Large intestine (tissue), 3 donors: ENCODE measurements around the gene BCDIN3D. TPM values are rescaled to one million over a fixed set of nuclear protein-coding genes. Genes with fewer than 3 reads are reported as not detected.
A peak's percentile ranks its signal among the peaks of the same experiment; 100 is the strongest.

ENCODE experiments used
- DNase-seq, 2 donors: peaks; one replicate each; pipeline versions ENCODE4 v3.0.0 to v3.0.0-alpha.2; 2013
- H3K27ac ChIP-seq: one replicate; pipeline ENCODE4 v1.5.1; 2013; ENCODE audit warnings: low read length
- H3K27me3 ChIP-seq: 2 replicates; pipeline ENCODE4 v1.6.1; 2013; ENCODE audit warnings: low read length; ENCODE audit not compliant: control insufficient read depth, insufficient read depth
- H3K36me3 ChIP-seq: 2 replicates; pipeline ENCODE4 v1.6.1; 2013; ENCODE audit warnings: low read length; ENCODE audit not compliant: control insufficient read depth, insufficient read depth
- H3K4me1 ChIP-seq: one replicate; pipeline ENCODE4 v1.6.1; 2013; ENCODE audit warnings: low read length; ENCODE audit not compliant: control insufficient read depth, insufficient read depth
- H3K4me3 ChIP-seq: one replicate; pipeline ENCODE4 v1.5.1; 2013; ENCODE audit warnings: low read length
- H3K9me3 ChIP-seq: one replicate; pipeline ENCODE4 v1.6.1; 2013; ENCODE audit warnings: mild to moderate bottlenecking, low read depth, low read length, moderate library complexity; ENCODE audit not compliant: control insufficient read depth
- WGBS: methylation state at CpG from one replicate; pipeline ENCODE4 v1.1.5; 2013; ENCODE audit warnings: low lambda C conversion rate; ENCODE audit not compliant: insufficient coverage; 5-methylcytosine and 5-hydroxymethylcytosine counted together
- polyA plus RNA-seq: library from polyadenylated mRNA; unstranded; fragments of 120-200 nt; gene quantifications from one replicate; pipeline ENCODE4 v1.2.1, GENCODE V29; 2013

The BCDIN3D gene
- polyA plus RNA-seq, 1 donor, result 6.1 TPM

DNA sequence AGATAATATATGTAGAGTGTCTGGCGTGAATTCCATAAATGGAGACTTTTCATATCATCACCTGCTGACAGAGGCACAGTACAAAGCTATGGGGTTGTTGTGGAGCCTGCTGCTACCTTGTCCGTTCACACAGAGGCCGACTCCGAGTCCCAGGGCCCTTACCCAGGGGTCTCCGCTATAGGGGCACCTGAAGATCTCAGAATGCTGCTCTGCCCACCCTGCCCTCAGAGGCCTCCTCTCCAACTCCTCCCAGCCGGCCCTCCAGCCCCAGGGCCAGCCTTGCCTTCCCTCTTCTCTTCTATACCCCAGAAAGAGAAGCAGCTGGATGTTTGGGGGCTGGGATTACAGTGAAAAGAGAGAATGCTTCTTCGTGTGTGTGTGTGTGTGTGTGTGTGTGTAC lies 36.0 kb downstream of the BCDIN3D start:
- peaks cover 28% of the 10 kb centered on the region for H3K36me3 ChIP-seq

DNA sequence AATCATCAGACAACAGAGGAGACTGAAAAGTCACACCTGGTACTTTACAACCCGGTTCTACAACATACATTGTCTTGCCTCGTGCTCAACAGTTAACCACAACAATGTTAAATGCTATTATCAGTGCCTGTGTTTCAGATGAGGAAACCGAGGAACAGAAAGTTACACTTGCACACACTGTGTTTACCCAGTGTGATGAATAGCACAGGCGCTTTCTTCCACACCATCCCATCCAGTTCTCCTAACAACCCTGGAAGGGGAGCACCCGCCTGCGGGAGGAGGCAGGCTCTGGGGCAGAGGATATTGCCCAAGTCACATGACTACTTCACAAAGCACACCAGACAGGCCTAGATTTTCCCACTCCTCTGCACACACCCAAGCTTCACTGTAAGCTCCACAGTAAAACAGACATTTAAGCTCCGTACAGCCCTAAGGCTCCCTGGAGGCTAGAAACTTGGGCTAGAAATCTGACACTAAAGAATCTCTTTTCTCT lies 36.5 kb downstream of the BCDIN3D start:
- Histone ChIP-seq H3K36me3 (peaks cover 32% of the 10 kb centered on the region), H3K4me1 (peaks cover 5% of the 10 kb centered on the region), H3K27me3 (no peaks in the 10 kb centered on the region), H3K4me3 (no peak overlapping the region), H3K27ac (no peak overlapping the region), H3K9me3 (no peaks in the 10 kb centered on the region)
- no peak for DNase-seq
- WGBS, result no CpG with 5 or more reads among the region's 7 CpGs

More for the DNA sequence above, 36.0 kb downstream of the BCDIN3D start:
- Histone ChIP-seq H3K4me1 (peaks cover 5% of the 10 kb centered on the region), H3K27ac (no peak overlapping the region), H3K27me3 (no peaks in the 10 kb centered on the region), H3K4me3 (no peak overlapping the region), H3K9me3 (no peaks in the 10 kb centered on the region)
- no CpG with 5 or more reads among the region's 7 CpGs for WGBS
- no peak for DNase-seq

DNA sequence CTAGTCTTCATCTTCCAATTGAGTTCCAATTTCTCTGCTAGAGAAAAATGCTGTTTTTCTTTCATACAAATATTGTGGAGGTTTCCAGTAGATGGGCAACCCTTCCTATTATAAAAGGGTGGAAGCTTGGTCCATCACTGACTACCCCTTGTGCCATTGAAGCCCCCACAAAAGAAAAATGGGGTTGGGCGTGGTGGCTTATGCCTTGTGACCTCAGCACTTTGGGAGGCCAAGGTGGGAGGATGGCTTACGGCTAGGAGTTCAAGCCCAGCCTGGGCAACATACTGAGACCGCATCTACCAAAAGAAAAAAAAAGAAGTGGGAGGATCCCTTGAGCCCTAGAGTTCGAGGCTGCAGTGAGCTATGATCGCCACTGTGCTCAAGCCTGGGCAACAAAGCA lies 37.5 kb downstream of the BCDIN3D start:
- H3K4me1 ChIP-seq, result peaks cover 12% of the 10 kb centered on the region
- no peak overlapping the region for H3K4me3 ChIP-seq
- no peaks in the 10 kb centered on the region for H3K9me3 ChIP-seq
- DNase-seq, result no peak
- no peak overlapping the region for H3K27ac ChIP-seq
- H3K27me3 ChIP-seq, result no peaks in the 10 kb centered on the region
- no CpG with 5 or more reads among the region's 5 CpGs for WGBS
- peaks cover 36% of the 10 kb centered on the region for H3K36me3 ChIP-seq

DNA sequence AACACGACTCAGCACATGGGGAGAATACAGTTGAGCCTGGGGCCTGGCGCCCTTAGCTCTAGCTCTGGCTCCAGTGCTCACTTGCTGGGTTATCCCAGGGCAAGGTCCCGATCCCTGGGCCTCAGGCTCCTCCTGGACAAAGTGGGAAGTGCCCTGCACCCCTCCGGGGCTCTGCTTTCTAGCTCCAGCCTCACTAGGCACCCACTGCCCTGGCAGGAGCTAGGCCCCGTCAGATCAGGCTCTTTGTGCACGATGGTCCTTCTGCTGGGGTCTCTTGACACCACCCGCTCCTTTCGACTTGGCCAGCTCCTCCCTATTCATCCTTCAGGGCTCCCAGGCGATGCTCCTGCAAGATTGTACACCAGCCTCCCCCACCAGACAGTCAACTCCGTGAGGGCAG lies 38.1 kb downstream of the BCDIN3D start:
- 100% methylated on average over 1 of the region's 10 CpGs for WGBS
- peaks cover 12% of the 10 kb centered on the region for H3K4me1 ChIP-seq
- H3K27ac ChIP-seq, result no peak overlapping the region
- peaks cover 36% of the 10 kb centered on the region for H3K36me3 ChIP-seq
- no peak overlapping the region for H3K4me3 ChIP-seq
- no peak for DNase-seq
- H3K27me3 ChIP-seq, result no peaks in the 10 kb centered on the region
- no peaks in the 10 kb centered on the region for H3K9me3 ChIP-seq

DNA sequence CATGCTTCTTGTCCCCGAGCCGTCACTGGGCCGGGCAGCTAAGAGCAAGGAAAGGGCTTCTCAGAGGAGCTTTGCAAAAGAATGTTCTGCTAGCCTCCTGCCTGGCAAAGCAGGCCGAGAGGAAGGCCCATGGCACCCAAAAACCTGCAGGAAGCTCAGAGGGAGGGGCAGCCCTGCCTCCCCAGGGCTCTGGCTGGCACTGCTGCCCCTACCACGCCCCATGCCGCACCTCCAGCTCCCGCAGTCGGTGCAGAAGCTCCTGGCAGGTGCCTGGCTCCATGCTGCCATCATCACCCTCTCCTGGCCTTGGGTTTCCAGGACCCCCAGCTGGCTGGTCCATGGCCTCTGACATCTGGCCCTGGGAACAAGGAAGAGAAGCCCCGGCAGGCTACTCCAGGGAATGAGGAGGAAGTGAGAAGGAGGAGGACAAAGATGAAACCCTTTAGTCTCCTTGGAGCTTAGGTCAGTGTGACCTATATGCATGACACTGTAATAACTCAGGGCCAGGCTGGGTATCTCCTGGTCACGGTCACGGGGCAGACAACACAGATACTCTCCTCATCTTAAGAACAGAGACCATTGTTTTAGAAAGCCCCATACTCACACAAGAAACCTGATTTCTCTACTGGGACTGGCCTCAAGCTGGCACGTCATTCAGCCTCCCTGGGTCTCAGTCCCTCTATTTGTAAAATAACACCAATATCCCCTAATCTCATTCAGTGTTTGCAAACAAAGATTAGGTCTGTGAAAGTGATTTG lies 39.0 kb downstream of the BCDIN3D start:
- Histone ChIP-seq H3K4me3 (no peak overlapping the region), H3K9me3 (no peaks in the 10 kb centered on the region), H3K4me1 (peaks cover 12% of the 10 kb centered on the region), H3K27me3 (no peaks in the 10 kb centered on the region), H3K36me3 (peaks cover 36% of the 10 kb centered on the region), H3K27ac (no peak overlapping the region)
- no peak for DNase-seq
- WGBS, result no CpG with 5 or more reads among the region's 12 CpGs

DNA sequence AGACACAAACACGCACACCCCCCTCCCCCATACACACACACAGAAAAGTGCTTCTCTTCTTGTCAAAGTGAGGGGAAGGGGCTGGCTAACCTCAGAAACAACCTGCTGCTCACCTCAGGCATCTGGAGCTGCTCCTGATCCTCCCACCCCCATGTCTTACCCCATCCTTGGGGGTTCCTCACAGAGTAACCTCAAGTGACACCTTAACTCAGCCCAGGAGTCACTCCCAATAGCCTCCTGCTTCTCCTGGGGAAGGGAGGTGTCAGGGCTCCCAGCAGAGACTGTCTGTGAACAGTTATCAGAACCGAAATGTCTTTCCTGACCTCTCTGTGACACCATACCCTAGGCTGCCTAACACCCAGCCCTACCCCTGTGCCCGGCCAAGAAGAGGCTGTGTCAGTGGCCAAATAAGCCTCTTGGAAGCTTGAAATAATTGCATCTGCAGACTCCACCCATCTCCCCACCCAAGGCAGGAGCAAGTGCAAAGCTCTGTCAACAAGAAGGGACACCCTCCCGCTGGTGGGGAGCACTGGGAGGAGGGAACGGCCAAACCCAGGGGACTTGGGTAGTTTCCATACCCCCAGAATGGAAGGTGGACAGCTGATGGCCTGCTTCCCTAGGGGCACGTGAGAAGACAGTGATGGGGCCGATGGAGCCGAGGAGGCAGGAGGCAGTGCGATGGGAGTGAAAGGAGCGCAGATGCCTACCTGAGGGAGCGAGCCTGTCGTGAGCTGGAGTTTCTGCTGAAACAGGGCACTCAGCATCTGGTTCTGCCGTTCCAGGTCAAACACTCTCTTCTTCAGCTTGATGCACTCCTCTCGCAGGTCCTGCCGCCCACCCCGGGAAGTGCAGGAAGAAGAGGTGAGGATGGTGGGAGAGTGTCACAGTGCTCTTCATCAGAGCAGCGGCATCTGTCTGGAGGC lies 41.5 kb downstream of the BCDIN3D start:
- no peak overlapping the region for H3K4me3 ChIP-seq
- peaks cover 44% of the 10 kb centered on the region for H3K36me3 ChIP-seq
- H3K9me3 ChIP-seq, result no peaks in the 10 kb centered on the region
- peaks cover 7% of the 10 kb centered on the region for H3K4me1 ChIP-seq
- no peaks in the 10 kb centered on the region for H3K27me3 ChIP-seq
- WGBS, result no CpG with 5 or more reads among the region's 17 CpGs
- no peak for DNase-seq
- H3K27ac ChIP-seq, result no peak overlapping the region

DNA sequence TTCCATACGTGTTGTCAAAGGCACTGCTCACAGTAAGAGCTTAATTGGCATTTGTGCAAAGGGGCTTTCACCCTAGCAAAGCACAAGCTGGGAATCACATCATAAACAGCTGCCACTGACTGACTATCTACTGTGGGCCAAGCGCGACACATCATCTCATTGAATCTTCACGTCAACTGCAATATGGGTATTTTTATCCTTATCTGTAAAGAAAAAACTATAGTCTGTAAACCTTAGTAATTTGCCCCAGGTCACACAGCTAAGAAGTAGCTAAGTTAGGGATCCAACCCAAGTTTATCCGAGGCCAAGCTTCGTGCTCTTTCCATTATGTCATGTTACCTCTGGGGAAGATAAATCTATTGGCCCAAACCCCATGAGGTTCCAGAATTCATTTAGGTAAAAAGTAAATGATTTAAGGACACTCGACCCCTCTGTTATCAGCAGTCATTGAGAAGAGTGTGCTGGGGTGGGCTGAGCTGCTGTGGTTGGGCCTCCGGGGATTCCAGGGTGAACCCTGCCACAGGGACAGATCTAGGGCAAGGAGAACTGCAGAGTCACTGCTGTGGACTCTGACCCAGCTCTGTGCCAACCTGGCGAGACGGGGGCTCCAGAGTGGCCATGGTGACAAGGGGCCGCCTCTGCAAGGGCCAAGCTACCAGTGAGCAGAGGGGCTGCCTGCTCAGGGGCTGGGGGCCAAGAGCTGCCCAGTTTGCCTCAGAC lies 42.3 kb downstream of the BCDIN3D start:
- H3K4me3 ChIP-seq, result no peak overlapping the region
- peaks cover 44% of the 10 kb centered on the region for H3K36me3 ChIP-seq
- H3K27ac ChIP-seq, result no peak overlapping the region
- no CpG with 5 or more reads among the region's 11 CpGs for WGBS
- peak; percentile 52 to 59 for DNase-seq
- peaks cover 7% of the 10 kb centered on the region for H3K4me1 ChIP-seq
- no peaks in the 10 kb centered on the region for H3K27me3 ChIP-seq
- H3K9me3 ChIP-seq, result no peaks in the 10 kb centered on the region

DNA sequence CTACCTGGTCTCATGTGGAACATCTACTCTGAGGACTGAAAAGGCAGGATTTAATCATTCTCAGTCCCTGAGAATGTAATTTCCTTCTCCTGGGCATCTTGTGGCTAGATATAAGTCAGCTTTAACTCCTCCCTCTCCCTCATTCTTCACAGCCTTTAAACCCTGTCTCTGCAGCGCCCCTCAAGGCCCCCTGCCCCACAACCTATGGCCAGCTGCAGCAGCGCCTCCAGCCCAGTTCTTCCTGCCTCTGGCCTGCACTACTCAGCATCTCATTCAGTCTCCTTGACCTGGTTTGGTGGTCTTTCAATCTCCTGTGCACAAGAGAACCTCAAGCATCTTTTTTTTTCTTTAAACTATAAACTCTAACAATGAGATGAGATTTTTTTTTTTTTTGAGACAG lies 44.0 kb downstream of the BCDIN3D start:
- DNase-seq, result no peak
- Histone ChIP-seq H3K4me3 (no peak overlapping the region), H3K36me3 (peaks cover 39% of the 10 kb centered on the region), H3K27ac (no peak overlapping the region), H3K27me3 (no peaks in the 10 kb centered on the region), H3K9me3 (no peaks in the 10 kb centered on the region), H3K4me1 (peaks cover 7% of the 10 kb centered on the region)
- no CpG with 5 or more reads among the region's 2 CpGs for WGBS

DNA sequence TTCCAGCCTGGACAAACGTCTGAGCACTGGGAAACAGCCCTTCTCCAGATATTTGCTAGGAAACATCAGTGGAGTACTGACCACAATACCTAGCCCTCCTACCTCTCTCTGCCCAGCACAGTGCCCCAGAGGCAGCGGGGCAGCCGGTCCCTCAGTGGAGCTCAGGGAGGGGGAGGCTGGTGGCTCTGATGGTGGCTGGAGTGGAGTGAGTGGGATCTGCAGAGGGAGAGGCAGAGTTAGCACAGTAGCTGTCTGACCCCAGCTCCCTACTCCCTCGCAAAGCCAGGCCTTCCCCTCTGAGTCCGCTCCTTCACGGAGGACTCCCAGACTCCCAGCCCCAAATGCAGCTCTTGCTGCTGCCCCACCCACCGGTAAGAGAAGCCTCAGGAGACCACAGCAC lies 44.7 kb downstream of the BCDIN3D start:
- Histone ChIP-seq H3K27me3 (no peaks in the 10 kb centered on the region), H3K4me1 (peaks cover 7% of the 10 kb centered on the region), H3K9me3 (no peaks in the 10 kb centered on the region), H3K4me3 (no peak overlapping the region), H3K36me3 (peaks cover 32% of the 10 kb centered on the region), H3K27ac (no peak overlapping the region)
- no peak for DNase-seq
- WGBS, result no CpG with 5 or more reads among the region's 7 CpGs

DNA sequence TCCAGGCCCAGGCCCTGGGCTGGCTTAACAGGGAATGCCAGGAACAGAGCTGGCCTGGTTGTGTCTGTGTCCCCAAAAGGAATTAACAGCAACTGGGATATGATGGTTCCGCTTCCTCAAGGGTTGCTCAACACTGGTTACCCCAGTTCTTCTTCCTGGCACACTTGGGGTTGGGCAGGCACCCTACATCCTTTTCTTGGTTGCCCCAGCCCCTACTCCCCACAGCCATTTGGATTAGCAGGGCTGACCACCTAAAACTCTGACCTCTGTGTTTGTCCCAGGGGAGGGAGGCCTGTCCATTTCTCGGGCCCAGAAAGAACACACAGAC lies 45.5 kb downstream of the BCDIN3D start:
- WGBS, result no CpG with 5 or more reads among the region's 2 CpGs
- Histone ChIP-seq H3K27ac (no peak overlapping the region), H3K4me1 (peaks cover 7% of the 10 kb centered on the region), H3K27me3 (no peaks in the 10 kb centered on the region), H3K9me3 (no peaks in the 10 kb centered on the region), H3K36me3 (peaks cover 24% of the 10 kb centered on the region), H3K4me3 (no peak overlapping the region)
- no peak for DNase-seq
